ENCODE measurements around the gene PIAS1.

PIAS1 gene

DNA sequence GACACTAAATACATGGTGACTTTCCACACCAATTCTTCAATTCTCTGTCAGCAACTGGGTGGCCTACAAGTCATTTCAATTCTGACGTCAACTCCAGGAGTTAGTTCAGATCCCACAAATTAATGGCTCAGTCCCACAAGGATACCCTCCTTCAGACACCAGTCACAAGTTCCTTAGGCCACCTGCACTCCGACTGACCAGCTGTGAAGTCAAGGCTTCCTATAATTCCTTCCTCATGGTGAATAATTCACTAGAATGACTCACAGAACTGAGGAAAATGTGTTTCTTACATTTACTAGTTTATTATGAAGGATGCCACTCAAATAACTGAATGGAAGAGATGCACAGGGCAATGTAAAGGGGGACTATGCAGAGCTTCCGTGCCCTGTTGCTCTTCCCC lies 6.3 kb upstream of the PIAS1 start:
- H3K4me3 ChIP-seq (ENCODE audit: low read depth, low read length), result no peak overlapping the region
- TF ChIP-seq, protein P1, sequence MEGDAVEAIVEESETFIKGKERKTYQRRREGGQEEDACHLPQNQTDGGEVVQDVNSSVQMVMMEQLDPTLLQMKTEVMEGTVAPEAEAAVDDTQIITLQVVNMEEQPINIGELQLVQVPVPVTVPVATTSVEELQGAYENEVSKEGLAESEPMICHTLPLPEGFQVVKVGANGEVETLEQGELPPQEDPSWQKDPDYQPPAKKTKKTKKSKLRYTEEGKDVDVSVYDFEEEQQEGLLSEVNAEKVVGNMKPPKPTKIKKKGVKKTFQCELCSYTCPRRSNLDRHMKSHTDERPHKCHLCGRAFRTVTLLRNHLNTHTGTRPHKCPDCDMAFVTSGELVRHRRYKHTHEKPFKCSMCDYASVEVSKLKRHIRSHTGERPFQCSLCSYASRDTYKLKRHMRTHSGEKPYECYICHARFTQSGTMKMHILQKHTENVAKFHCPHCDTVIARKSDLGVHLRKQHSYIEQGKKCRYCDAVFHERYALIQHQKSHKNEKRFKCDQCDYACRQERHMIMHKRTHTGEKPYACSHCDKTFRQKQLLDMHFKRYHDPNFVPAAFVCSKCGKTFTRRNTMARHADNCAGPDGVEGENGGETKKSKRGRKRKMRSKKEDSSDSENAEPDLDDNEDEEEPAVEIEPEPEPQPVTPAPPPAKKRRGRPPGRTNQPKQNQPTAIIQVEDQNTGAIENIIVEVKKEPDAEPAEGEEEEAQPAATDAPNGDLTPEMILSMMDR (IDR thresholded peaks at IDR 0.05; ENCODE audit: low read depth, low read length, missing control alignments), result no peak
- no peak for DNase-seq (ENCODE audit: low read depth)

DNA sequence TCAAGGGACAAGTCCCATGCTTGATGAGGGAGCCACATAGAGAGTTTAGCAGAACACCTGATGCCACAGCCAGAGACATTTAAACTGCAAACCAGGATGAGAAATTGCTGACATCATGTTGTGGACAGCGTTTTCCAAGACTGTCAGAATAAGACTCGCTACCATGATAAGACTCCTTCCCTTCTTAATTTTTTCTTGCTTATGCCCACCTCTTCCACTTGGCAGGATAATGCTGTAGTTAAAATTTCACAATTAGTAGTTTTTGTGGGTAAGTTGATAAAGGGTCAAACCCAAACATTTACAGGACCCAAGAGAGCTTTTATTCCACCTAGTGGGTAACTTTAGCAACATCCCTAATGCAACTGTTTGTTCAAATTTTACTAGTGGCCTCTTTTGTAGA lies 3.0 kb upstream of the PIAS1 start:
- no peak for DNase-seq (ENCODE audit: low read depth)
- no peak overlapping the region for H3K4me3 ChIP-seq (ENCODE audit: low read depth, low read length)
- TF ChIP-seq, protein P1 (IDR thresholded peaks at IDR 0.05; ENCODE audit: low read depth, low read length, missing control alignments), result peak; percentile 12

DNA sequence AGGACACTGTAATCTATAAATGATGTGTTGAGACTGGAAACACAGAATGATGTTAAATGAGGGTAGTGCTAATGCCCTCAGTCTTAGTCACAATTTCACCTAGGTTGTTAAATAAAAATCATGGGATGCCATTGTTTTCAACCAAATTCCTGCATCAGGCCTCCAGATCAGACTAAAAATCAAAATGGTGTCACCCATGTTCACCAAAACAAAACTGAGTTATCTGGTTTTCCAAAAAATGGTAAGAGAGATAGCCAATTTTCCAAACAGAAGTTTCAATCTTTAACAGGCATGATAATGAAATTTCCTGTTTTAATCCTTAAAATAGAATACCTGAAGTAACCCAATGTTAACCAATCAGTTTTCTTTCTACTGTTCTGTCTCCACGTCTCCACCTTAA lies 2.2 kb upstream of the PIAS1 start:
- TF ChIP-seq, protein P1 (IDR thresholded peaks at IDR 0.05; ENCODE audit: low read depth, low read length, missing control alignments), result no peak
- no peak overlapping the region for H3K4me3 ChIP-seq (ENCODE audit: low read depth, low read length)
- DNase-seq (ENCODE audit: low read depth), result no peak

DNA sequence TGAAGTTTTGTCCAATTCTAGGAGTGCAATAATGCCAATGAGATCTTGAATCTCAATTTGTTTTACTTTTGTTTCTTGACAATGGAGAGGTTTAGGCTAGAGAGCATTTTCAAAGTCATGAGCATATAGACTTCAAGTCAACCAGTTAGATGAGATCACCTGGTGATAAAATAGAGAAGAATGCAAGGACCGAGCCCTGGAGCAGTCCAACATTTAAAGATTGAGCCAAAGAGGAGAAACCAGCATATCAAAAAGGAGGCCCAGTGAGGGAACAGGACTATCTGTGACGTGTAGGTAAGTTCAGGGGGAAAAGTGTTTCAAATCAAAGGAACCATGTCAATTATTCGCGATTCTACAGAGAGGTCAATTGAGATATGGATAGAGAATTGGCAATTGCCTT lies 1.7 kb upstream of the PIAS1 start:
- DNase-seq (ENCODE audit: low read depth), result no peak
- H3K4me3 ChIP-seq (ENCODE audit: low read depth, low read length), result no peak overlapping the region
- TF ChIP-seq, protein P1 (IDR thresholded peaks at IDR 0.05; ENCODE audit: low read depth, low read length, missing control alignments), result no peak

DNA sequence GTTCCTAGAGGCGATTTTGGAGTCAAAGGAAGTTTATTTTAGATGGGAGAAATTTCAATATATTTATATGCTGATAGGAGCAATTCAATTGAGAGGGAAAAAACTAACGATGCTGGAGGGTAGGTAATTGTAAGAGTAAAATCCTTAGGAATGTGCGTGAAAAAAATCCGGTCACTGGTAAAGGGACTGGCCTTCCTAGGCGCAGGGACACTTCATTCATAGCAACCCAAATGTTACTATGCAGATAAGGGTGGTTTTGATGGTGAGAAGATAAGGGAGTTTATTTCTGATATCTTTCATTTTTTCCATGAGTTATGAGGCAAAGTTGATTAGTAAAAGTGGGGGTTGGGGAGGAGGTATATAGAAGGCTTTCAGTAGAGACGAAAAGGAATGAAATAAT lies 1.1 kb upstream of the PIAS1 start:
- H3K4me3 ChIP-seq (ENCODE audit: low read depth, low read length), result no peak overlapping the region

DNA sequence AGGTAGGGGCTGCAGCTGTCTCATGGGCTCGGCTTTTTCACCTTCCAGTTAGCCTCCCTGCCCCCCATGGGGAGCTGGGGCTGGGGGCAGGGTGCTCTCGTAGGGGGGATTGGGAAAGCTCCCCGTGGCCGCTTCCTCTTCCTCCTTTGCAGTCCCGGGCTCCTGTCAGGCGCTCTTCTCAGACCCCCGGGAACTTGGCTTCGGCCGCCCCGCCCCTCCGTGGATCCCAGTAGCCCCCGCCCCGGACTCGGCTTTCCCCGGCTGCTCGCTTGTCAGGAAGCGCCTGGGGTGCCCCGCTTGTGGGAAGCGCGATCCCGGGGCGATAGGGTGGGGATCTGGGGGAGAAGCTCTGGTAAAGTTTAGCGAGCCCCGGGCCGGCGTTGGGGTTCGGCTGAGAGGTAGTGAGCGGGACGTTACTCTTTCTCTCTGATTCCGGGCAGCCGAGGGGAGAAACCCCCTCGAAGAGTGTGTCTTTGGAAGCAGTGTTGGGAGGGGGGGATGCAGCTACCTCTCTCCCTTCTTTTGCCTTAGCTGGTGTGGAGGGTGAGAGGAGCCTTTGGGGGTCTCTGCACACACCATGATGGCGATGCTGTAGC lies 611 bp downstream of the PIAS1 start:
- TF ChIP-seq, protein P1 (IDR thresholded peaks at IDR 0.05; ENCODE audit: low read depth, low read length, missing control alignments), result no peak
- no peak for DNase-seq (ENCODE audit: low read depth)
- H3K4me3 ChIP-seq (ENCODE audit: low read depth, low read length), result peak overlapping the region; percentile 96

More for the DNA sequence above, 1.1 kb upstream of the PIAS1 start:
- no peak for DNase-seq (ENCODE audit: low read depth)
- TF ChIP-seq, protein P1 (IDR thresholded peaks at IDR 0.05; ENCODE audit: low read depth, low read length, missing control alignments), result no peak

DNA sequence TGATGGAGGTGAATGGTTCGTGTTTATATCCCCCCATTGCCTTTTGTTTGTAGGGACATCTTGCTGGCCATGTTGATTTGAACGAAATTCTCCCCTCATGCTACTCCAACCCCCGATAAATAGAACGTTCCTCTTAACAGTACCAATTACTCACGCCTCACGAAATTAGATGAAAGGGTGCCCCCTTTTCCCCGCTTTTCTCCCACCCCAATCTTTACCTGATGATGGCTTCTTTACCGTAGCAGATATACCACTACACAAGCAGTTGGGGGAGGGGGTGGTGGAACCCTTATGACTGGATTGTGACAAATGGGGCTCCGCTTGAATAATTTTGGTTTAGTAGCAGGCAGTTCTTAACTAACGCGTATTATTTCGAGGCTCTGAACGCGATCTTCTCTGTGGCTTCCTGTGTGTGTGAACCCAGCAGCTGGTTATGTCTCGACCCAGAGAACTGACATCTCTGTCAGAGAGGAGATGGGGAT lies 1.1 kb downstream of the PIAS1 start:
- peak; percentile 84 for DNase-seq (ENCODE audit: low read depth)
- TF ChIP-seq, protein P1 (IDR thresholded peaks at IDR 0.05; ENCODE audit: low read depth, low read length, missing control alignments), result no peak
- peak overlapping the region; percentile 96 for H3K4me3 ChIP-seq (ENCODE audit: low read depth, low read length)
